LNCaP clone FGC (cell line): ENCODE results near the gene LPP.

ENCODE experiments used
- DNase-seq: peaks from one replicate; pipeline ENCODE4 v3.0.0-alpha.2; 2011; ENCODE audit warnings: low read depth
- H3K4me3 ChIP-seq: 2 replicates; pipeline ENCODE4 v1.5.1; 2011; ENCODE audit warnings: mild to moderate bottlenecking, low read depth, low read length, control low read depth
- TF ChIP-seq, protein P1 (sequence below): IDR thresholded peaks from 2 replicates; pipeline ENCODE4 v1.5.1; 2012; ENCODE audit warnings: mild to moderate bottlenecking; ENCODE audit not compliant: control insufficient read depth, insufficient read depth; ENCODE audit errors: extremely low read depth

LPP gene

GRCh38 chr3:188888321-188889053, 734.5 kb downstream of the LPP start:
- DNase-seq, result no peak
- TF ChIP-seq, protein P1, sequence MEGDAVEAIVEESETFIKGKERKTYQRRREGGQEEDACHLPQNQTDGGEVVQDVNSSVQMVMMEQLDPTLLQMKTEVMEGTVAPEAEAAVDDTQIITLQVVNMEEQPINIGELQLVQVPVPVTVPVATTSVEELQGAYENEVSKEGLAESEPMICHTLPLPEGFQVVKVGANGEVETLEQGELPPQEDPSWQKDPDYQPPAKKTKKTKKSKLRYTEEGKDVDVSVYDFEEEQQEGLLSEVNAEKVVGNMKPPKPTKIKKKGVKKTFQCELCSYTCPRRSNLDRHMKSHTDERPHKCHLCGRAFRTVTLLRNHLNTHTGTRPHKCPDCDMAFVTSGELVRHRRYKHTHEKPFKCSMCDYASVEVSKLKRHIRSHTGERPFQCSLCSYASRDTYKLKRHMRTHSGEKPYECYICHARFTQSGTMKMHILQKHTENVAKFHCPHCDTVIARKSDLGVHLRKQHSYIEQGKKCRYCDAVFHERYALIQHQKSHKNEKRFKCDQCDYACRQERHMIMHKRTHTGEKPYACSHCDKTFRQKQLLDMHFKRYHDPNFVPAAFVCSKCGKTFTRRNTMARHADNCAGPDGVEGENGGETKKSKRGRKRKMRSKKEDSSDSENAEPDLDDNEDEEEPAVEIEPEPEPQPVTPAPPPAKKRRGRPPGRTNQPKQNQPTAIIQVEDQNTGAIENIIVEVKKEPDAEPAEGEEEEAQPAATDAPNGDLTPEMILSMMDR, result no peak
- H3K4me3 ChIP-seq, result no peak overlapping the region

DNA sequence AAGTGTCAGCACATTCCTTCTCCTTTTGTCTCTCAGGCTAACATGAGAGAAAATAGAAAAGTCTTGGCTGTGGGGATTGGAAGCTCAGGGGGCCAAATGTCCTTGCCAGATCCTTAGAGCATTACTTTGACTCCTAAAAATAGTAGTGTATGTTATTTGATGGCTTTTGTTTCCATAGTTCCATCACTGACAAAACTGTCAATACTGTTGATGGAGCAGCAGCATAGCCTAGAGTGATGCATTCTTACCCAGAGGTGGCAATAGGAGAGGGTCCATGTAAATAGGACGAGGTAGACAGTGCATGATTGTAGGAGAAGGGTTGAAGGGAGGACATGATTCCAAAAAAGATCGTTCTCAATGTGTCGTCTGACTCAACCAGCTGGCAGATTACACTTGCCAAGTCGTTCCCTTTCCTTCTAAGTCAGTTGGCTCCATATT, 735.1 kb downstream of the LPP start:
- TF ChIP-seq, protein P1, result no peak

DNA sequence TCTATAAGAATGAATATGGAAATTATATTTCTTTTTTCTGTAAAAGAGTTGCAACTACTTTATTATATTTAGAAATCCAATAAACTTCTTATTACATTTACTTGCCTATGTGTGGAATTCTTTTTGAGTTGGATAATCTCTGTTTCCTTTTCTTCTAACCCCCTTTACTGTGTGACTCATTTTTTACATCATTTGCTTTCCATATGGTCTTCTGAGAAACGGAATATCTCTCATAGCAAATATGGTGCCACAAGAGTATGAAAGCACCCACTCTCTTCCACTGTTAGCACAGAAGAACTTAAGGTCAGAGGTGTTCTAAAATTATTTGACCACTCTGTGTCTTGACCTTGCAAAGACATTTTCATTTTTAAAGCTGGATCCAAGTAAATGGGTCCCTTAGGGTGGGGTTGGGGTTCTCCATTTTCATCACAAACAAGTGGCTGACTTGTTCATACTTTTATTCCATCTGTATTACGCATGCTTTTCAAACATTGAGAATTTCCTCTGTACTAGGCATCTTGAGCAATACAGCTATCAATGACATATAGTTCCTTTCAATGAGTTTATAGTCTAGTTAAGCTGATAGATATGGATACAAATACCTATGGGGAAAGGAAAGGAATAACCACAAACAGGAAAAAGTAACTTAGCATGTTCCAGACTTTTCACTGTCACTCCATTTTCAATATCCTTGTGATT, 736.8 kb downstream of the LPP start:
- DNase-seq, result no peak
- TF ChIP-seq, protein P1, result no peak
- H3K4me3 ChIP-seq, result no peak overlapping the region

More for the DNA sequence above, 735.1 kb downstream of the LPP start:
- H3K4me3 ChIP-seq, result no peak overlapping the region
- DNase-seq, result no peak

DNA sequence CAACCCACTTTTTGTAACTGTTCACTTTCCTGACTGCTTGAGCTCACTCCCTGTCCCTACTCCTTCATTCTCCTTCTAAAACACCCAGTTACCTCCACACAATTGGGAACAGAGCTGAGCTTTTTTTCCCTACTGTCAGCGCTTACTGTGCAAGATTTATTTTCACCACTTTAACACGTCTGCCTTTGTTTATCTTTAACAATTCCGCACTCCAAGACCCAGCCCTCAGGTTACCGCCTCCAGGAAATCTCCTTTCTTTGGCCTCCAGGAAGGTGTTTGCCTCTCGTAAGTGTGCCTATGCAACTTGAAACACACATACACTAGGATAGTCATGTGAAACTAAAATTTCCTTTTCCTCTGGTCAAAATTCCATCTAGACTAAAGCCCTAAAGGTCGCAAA, 745.9 kb downstream of the LPP start:
- DNase-seq, result no peak
- H3K4me3 ChIP-seq, result no peak overlapping the region
- TF ChIP-seq, protein P1, result no peak

DNA sequence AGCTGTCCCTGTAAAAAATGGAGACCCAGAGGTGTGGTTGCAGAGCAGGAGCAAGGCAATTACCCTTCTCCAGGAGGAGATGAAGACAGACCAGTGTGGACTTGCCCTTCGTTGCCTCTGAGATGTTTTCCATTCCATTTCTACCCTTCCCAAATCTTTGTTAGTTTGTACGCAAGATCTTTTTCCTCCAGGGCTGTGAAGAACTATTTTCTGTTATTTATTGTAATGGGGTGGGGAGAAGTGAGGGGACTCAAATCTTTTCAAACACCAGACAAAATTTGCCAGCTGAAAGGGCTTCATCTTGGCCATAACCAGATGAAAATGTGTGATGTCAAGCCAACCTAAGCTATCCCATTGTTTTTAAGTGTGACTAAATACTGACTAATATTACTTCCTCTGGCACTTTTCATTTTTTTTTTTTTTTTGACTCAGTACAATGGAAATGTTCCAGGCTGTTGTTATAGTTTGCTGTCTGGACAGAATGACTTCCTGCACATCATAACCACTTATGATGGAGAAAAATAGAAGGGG, 746.5 kb downstream of the LPP start:
- no peak overlapping the region for H3K4me3 ChIP-seq
- no peak for DNase-seq
- TF ChIP-seq, protein P1, result no peak

- TF ChIP-seq, protein P1, result no peak
- no peak overlapping the region for H3K4me3 ChIP-seq
- DNase-seq, result no peak
These were observed 747.2 kb downstream of the LPP start for GRCh38 chr3:188901126-188901525.
